Measurements from ENCODE around the gene REM1. TPM values are rescaled to one million over a fixed set of nuclear protein-coding genes. Genes with fewer than 3 reads are reported as not detected.
A peak's percentile ranks its signal among the peaks of the same experiment; 100 is the strongest.

The REM1 gene
- total and polyA plus RNA-seq, 2 of the 13 experiments (the other 11 are each of a cell fraction or from before 2014, with no cell fraction given), result not detected

DNA sequence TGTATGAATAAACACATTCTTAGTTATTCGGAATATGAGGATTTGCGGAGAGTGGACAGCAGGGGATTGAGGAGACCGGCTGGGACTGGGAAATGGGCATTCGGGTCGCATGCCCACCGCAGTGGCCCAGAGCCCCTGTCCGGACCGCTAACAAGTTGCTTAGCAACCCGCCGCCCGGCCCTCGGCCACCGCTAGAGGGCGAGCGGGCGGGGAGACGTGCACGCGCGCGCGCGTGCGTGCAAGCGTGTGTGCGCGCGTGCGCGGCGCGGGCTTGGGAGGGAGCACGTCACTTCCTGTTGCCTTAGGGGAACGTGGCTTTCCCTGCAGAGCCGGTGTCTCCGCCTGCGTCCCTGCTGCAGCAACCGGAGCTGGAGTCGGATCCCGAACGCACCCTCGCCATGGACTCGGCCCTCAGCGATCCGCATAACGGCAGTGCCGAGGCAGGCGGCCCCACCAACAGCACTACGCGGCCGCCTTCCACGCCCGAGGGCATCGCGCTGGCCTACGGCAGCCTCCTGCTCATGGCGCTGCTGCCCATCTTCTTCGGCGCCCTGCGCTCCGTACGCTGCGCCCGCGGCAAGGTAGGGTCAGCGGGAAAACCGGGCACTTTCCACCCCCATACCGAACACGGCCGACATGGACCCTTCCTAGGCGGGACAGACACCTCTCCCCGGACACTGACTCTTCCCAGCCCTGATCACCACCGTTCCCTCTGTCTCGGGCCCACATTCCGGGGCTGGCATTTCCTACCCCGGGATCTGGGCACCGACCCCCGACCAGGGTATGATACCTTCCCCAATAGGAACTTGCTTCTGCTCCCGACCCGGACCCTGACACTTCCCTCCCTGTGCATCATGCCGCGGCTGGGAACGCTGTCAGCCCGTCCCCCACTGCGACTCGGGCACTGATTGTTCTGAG is 39.3 kb downstream of the REM1 start, which contains the start of gene HM13 (continued):
- TF ChIP-seq EEA1 (CRISPR knock-in tag; IDR thresholded peaks at IDR 0.05; ENCODE audit: borderline replicate concordance) (peak; percentile 87), RARG (CRISPR knock-in tag; IDR thresholded peaks at IDR 0.05; ENCODE audit: low read depth) (peak; percentile 85; the same call in 1 of the 2 replicates), STAT5B (CRISPR knock-in tag; IDR thresholded peaks at IDR 0.05) (peak; percentile 15; the same call in 1 of the 2 replicates), HNF4G (IDR thresholded peaks at IDR 0.05; ENCODE audit: borderline replicate concordance, low read depth, low read length) (no peak), HNF4G (CRISPR knock-in tag; IDR thresholded peaks at IDR 0.05; ENCODE audit: borderline replicate concordance, low read depth) (peak; percentile 79), ZNF350 (CRISPR knock-in tag; IDR thresholded peaks at IDR 0.05; ENCODE audit: borderline replicate concordance, low read depth) (peak; percentile 85), NFYC (CRISPR knock-in tag; IDR thresholded peaks at IDR 0.05) (0 out of 2 replicates have a peak, but pooled peaks have one; percentile 20), TMF1 (CRISPR knock-in tag; IDR thresholded peaks at IDR 0.05; ENCODE audit: low read depth) (peak; percentile 70; the same call in 1 of the 2 replicates), ZNF7 (CRISPR knock-in tag; IDR thresholded peaks at IDR 0.05) (no peak), ATF2 (CRISPR knock-in tag; IDR thresholded peaks at IDR 0.05) (peak; percentile 77; the same call in 1 of the 2 replicates), RBM22 (optimal IDR thresholded peaks at IDR 0.05; ENCODE audit: low read length) (peak; percentile 68)
- TF ChIP-seq, protein P1, sequence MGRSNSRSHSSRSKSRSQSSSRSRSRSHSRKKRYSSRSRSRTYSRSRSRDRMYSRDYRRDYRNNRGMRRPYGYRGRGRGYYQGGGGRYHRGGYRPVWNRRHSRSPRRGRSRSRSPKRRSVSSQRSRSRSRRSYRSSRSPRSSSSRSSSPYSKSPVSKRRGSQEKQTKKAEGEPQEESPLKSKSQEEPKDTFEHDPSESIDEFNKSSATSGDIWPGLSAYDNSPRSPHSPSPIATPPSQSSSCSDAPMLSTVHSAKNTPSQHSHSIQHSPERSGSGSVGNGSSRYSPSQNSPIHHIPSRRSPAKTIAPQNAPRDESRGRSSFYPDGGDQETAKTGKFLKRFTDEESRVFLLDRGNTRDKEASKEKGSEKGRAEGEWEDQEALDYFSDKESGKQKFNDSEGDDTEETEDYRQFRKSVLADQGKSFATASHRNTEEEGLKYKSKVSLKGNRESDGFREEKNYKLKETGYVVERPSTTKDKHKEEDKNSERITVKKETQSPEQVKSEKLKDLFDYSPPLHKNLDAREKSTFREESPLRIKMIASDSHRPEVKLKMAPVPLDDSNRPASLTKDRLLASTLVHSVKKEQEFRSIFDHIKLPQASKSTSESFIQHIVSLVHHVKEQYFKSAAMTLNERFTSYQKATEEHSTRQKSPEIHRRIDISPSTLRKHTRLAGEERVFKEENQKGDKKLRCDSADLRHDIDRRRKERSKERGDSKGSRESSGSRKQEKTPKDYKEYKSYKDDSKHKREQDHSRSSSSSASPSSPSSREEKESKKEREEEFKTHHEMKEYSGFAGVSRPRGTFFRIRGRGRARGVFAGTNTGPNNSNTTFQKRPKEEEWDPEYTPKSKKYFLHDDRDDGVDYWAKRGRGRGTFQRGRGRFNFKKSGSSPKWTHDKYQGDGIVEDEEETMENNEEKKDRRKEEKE (IDR thresholded peaks at IDR 0.05), result no peak
- TF ChIP-seq, protein P2, sequence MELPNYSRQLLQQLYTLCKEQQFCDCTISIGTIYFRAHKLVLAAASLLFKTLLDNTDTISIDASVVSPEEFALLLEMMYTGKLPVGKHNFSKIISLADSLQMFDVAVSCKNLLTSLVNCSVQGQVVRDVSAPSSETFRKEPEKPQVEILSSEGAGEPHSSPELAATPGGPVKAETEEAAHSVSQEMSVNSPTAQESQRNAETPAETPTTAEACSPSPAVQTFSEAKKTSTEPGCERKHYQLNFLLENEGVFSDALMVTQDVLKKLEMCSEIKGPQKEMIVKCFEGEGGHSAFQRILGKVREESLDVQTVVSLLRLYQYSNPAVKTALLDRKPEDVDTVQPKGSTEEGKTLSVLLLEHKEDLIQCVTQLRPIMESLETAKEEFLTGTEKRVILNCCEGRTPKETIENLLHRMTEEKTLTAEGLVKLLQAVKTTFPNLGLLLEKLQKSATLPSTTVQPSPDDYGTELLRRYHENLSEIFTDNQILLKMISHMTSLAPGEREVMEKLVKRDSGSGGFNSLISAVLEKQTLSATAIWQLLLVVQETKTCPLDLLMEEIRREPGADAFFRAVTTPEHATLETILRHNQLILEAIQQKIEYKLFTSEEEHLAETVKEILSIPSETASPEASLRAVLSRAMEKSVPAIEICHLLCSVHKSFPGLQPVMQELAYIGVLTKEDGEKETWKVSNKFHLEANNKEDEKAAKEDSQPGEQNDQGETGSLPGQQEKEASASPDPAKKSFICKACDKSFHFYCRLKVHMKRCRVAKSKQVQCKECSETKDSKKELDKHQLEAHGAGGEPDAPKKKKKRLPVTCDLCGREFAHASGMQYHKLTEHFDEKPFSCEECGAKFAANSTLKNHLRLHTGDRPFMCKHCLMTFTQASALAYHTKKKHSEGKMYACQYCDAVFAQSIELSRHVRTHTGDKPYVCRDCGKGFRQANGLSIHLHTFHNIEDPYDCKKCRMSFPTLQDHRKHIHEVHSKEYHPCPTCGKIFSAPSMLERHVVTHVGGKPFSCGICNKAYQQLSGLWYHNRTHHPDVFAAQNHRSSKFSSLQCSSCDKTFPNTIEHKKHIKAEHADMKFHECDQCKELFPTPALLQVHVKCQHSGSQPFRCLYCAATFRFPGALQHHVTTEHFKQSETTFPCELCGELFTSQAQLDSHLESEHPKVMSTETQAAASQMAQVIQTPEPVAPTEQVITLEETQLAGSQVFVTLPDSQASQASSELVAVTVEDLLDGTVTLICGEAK (IDR thresholded peaks at IDR 0.05), result no peak
- TF ChIP-seq, protein P2 (CRISPR knock-in tag; IDR thresholded peaks at IDR 0.05), result peak; percentile 90

Data from HepG2 (cell line).